ENCODE results near the gene DCAF7.

Gene DCAF7

GRCh38 chr17:63634163-63634562 is 83.9 kb downstream of the DCAF7 start:
- DNase-seq: no peak

GRCh38 chr17:63634816-63635215 is 84.5 kb downstream of the DCAF7 start:
- no peak for DNase-seq

GRCh38 chr17:63635290-63635689 is 85.0 kb downstream of the DCAF7 start:
- no peak for DNase-seq

DNA sequence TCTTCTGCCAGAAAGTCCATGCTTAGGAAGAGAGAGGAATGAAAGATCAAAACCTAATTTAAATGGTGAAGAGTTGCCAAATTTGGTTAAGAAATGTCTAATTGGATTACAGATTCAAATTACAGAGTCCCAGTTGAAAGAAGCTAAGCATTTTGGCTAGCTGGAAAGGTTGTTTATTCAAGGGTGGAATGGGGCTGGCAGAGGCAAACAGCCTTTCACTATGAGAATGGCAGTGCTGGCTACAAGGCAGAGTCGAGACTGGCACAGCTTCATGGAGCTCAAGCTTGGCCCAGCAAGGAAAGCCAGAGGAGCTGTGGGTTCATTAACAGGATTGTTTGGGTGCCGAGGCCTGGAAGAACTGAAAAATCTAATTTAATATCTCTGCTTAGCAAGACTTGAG is 85.5 kb downstream of the DCAF7 start:
- DNase-seq: no peak

DNA sequence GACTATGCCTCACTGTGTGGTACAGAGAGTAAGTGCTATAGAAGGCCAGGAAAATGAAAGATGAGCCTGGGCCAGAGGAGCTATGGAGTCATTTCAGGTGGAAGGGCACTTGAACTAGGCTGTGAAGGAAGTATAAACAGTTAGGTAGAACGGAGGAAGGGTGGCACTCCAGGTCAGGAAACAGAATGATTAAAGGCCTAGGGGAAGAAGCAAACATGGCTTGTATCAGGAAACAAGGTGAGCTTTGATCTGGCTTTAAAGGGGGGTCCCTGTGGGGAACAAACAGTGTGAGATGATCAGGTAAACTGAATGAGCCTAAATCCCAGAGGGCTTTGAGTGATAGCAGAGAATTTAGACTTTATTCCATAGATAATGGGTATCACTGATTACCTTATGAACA is 88.8 kb downstream of the DCAF7 start:
- DNase-seq: no peak

DNA sequence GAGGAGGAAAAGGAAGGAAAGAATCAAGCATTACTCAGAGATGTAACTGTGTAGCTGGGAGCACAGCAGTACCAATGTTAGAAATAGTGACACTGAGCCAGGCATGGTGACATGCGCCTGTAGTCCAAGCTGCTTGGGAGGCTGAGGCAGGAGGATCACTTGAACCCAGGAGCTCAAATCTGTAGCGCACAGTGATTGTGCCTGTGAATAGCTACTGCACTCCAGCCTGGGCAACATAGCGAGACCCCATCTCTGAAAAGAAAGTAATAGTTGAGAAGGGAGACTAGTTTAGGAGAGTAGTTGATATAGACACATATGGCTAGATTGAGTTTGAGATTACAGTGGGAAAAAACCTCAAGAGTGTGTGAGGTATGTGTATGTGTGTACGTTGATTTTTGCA is 89.8 kb downstream of the DCAF7 start:
- DNase-seq: no peak

GRCh38 chr17:63641692-63642448 is 91.6 kb downstream of the DCAF7 start:
- DNase-seq: no peak
